NK-92 (cell line): ENCODE data around the gene CCNY.

Experiments used
- DNase-seq: peaks from one replicate; lab custom pipeline; 2025; ENCODE audit not compliant: unreplicated experiment; lab: John Stamatoyannopoulos, UW

Gene CCNY

DNA sequence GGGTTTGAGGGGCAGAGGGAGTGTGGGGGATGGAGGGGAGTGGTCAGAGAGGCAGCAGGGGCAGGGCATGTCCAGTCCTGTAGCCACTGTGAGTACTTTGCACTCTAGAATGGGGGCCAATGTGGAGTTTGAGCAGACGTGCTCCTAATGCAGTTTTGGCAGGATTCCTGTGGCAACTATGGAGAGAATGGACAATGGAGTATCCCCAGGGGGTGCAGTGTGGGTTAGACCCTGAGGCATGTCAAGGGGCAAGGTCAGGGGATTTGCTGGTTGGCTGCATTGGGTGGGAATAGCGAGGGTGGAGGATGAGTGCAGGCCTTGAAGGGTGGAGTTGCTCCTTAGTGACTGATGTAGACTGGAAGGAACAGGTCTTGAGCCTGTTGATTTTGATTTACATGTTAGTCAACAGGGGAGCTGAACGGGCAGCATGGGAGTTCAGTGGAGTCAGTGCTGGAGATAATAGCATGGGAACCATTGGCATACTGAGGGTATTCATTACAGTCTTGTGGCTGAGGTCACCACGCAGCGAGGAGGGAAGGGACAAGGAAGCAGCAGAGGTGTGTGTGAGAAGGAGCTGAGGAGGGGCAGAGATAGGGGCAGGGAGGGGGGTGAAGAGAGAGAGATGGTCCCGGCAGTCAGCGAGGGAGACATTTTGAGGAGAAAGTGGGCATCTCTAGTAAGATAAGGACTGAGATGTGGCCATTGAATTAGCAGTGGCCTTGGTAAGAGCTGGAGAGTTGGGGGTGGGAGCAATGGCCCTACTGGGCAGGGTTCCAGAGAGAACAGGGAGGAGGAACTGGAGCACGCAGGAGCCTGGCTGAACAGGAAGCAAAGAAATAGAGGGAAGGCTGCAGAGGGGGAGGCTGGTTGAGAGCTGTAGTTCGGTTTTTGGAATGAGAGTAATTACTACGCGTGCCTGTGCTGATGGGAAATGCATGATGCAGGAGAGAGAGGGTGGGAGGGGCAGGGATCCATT, 112.7 kb downstream of the CCNY start:
- DNase-seq = no peak

DNA sequence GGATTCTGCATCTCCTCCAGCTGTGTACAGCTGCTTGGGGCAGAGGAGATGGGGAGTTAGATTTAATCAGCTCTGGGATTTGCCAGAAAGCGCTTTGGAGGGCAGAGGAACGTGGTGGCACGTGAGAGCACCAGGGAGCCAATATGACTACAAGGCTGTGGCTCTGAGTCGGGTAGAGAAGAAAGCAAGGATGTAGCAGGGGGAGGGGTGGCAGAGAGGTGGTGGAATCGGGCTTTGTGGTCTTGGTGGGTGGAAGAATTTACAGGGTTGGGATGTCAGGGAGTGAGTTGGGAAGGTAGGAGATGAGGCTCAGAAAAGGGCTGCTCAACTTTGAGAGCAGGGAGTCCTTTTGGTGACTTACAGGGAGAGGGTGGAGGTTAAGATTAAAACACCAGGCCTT, 113.6 kb downstream of the CCNY start:
- DNase-seq = no peak

DNA sequence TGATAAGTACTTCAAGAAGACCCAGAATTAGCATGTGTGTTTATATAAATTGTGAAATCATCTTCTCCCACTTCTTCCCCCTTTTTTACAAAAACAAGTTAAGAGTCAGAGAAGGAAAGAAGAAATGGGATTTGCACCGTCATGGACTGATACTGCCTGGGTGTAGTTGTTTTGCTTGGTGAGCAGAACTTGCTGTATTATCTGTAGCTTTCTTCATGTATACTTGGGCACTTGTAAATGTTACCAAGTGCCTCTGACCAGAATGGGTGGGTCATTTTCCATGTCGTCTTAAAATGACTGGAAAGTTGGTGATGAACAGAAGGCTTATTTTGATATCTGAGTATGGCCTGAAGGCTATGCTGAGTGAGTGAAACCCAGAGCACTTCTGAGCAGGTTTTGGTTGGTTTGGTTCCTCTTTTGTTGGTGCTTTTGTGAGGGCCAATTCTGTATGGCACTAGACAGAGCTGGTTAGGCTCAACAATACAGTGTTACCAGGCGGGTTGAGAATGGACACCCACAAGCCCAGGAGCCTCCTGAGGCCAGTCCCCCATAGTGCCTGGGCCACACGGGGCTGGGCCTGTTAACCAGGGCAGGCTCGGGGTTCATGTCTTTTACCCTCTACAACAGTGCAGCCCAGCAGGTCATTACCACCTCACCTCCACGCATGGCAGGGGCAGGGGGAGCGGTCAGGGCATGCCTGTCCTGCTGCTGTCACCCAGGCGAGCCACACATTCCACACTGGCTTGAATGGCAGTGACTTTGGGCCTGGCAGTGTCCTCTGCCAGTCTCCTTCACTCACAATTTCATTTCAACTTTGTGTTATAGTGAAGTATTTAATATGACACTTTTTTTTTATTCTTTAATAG, 115.1 kb downstream of the CCNY start:
- DNase-seq = no peak

DNA sequence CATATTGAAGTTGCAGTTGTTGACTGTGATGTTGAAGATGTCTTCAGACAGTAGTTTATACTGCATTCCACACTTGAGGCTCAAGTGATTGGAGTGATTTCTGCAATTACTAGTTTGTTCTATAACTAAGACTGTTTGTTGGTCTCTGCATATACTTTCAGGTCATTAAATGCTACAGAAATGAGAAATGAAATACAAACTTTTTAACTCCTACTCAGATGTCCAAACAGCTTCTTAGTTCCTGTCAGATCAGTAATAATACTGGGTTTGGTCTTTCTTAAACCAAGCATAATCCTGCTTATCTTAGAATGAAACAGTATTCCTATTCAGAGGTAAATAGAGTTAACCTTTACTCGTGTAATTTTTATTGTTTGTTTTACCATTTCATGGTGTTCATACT, 115.9 kb downstream of the CCNY start:
- DNase-seq = no peak

DNA sequence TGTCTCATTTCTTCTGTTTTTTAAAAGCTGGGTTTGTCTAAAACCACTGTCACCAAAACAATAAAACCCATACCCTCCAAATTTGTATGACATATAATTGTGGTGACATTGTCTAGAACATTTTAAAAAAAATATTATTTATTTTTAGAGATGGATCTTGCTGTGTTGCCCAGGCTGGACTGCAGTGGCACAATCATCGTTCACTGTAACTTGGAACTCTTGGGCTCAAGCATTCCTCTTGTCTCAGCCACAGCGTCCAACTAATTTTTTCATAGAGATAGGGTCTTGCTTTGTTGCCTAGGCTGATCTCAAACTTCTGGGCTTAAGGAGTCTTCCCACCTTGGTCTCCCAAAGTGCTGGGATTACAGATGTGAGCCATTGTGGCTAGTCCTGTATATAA, 116.5 kb downstream of the CCNY start:
- DNase-seq = no peak

DNA sequence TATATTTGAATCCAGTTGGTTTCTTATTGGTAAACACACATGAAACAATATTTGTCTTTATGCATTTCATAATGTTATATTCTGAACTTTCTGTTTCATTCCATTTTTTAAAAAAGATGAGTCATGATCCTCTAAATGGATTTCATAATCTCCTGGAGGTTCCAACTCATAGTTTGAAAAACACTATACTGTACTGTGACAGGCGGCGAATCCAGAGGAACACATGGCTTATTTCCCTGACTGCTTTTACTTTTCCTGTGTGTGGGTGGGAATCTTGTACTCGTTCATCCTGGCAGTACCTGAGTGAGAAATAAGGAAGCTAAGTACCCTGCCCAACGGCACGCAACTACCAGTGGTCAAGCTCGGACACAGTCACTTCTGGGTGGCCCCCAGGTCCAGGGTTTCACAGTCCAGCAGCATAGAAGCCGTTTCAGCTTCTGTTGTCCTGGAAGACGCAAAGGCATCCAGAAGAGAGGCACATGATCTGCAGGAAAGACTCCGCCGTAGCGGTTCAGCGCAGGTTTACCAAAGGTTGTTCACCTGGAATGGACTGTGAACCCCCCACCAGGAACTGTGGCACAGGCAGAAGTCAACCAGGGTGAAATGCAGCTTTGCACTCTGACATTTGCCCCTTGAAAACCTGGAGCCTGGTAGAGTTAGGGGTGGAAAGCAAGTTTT, 117.7 kb downstream of the CCNY start:
- no peak for DNase-seq

DNA sequence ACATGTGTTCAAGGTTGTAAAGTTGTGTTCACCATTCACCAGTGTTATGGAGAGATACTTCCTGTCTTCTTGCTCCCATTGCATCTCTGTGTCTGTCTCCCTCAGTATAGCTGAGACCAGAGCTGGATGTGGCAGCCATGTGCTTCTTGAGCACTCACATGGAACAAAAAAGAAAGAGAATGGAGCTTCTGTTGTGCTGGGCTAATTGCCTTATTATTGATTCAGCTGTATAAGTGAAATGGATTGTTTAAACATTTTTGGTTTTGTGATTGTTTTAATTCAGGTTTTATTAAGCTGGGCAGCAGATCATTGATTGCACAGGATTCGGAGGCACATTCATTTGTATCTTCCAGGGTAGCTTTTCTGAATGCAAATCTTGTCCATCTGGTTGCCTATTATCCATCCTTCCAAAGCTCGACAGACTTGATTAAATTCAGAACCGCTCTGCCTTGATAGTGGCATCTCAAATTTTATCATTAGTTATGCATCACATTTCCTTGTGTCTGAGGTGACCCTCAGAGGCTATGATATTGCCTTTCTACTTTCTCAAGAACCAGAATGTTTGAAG, 119.9 kb downstream of the CCNY start:
- DNase-seq = no peak

DNA sequence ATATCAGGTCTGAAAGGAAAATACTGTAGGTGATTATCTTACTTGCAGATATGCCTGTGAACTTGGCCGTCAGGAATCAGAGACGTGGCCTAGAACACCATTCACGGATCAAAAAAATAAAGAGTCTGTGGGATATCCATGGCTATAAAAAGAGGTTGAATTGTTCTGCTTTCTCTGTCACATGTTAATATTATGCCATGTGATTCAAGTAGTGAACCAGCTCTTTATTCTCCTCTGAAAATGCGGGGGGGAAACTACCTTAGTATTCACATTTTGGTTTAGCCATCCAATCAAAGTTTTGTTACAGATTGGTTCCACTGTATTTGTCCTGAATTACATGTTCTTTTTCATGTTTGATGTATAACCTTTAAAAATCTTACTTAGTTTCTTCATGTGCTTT, 120.5 kb downstream of the CCNY start:
- no peak for DNase-seq

DNA sequence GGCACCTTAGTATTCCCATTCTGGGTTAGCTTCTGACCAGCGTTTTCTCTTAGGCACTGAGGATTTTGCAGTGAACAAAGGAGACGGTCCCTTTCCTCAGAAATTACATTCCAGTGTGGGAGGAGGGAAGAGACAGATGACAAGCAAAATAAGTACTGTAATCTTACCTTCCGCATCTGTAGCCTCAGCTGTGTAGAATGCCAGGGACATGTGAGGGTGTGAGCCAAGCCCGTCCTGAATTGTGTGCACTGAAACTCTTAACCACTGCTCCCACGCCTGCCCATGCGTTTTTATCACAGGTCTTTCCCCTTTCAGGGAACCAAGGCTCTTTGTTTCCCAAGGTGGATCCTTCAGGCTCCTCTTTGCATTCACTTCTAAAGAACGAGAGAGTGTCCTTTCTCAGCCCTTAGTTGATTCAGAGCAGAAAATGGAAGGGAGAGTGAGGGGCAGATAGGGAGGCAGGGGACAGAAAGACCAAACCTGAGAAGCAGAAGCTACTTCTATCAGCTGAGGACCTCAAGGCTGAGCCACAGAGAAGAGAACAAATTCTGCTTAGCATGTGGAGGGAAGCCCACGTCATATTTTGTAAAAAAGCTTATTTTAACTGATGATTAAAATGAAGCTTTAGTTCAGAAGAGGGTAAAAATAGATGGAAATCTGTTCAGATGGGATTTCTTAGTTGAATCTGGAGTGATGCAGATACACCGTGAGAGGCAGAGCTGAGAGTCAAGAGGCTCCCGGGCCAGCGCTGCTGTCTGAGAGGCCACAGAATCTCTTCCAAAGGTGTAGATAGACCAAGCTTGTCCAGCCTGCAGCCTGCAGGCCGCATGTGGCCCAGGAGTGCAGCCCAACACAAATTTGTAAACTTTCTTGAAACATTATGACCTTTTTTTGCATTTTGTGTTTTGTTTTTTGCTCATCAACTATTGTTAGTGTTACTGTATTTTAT, 122.5 kb downstream of the CCNY start:
- no peak for DNase-seq

DNA sequence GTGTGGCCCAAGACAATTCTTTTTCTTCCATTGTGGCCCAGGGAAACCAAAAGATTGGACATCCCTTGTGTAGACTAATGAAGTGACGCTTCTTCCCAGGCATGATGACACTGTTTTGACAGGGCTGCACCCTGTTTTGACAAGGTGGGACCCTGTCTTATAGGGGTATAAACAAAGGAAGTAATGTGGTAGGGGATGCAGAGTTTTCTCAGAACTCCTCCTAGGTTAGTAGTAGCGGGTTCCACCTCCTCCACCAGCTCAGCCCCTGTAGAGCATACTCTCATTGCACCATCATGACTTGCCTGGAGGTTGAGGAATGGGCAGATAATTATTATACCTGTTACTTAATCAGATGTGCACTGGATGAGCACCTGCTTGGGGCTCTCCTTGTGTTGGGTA, 123.1 kb downstream of the CCNY start:
- DNase-seq = no peak

DNA sequence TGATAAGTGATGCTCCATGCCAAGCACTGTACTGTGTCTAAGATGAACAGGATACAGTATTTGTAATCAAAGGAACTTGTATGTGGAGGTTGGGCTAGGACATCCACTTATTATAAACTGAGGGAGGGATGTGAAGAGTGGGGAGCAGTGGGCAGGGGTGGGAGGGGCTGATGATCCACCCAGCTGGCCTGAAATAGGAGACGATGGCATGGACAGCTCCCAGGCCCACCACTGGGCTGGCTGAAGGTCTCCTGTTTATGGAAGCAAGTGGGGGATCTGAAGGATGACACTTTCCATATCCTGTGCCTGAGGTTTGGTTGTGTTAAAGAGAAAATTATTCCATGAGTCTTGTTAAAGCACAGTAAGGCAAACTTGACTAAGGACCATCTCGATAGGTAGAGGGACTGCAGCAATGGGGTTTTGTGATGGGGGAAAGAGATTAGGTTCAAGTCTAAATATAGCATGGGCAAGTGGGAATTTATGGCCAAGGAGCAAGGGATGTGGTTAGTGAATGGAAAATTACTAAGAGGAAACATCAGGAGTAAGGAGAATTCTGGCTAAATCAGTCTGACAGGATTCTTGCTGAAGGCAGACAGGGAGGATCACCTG, 124.6 kb downstream of the CCNY start:
- DNase-seq = no peak

DNA sequence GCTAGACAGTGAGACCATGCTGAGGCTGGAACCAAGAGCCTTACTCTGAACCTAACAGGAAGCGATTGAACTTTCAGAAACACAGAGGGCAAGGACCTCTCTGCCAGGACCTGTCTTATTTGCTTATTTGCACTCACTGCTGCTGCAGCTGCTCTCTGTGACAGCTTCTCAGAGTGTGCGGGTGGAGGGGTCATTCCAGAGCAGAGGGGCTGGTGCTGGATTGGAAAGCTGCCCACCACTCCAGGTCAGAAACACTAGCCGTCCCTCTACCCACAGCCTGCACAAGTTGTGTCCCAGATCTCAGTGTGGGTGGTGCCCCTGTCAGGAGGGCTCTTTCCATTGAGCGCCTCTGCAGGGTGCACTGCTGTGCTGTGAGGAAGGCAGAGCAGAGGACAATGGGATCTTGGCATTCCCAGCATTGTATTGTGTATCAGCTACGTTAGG, 126.2 kb downstream of the CCNY start:
- no peak for DNase-seq

DNA sequence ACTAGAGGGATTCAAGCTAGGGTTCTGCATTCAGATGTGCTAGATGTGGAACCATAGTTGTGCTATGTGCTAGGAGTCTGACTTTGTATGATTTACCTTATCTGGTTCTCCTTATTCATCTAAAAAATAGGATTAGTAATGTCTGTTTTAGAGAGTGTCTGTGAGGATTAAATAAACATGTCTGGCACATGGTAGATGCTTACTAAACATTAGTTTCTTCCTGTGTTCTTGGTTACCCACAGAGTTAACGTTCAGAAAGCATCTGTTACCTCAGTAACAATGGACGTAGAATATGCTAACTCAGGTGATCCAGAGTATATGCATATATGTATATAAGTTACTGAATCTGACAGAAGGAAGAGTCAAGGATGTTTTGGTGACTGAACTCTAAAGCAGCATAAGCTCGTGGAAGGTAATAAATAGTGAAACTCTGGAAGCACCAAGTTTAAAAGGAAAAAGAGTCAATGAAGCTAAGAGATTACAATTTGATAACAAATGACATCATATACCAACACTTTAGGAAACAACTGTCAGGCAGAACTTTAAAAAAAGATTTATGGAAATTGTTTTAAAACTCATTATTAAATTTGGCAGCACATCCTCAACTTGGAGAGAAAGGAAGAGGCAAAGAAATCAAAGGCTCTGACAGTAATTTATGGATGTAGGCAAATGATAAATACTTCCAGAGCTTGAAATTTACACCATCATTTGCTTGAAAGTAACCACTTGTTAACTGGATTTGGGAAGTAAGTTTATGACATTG, 127.0 kb downstream of the CCNY start:
- no peak for DNase-seq

DNA sequence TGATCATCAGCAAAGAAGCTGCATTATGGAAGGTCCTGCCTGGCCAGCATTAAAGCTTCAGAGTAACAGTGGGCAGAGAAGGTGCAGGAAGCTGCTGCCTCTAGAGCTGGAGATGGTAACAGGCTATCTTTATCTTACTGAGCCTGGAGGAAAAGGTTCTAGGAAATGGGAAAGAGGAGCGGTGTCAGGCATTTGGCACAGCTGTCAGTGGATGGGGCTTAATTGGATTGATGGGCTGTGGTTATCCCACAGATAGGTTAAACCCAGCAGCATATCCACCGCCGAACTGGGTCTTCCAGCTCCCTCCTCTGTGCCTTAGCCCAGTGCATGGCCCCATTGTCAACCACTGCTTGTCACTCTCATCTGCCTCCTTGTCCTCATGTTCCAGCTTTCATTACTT, 127.6 kb downstream of the CCNY start:
- no peak for DNase-seq

DNA sequence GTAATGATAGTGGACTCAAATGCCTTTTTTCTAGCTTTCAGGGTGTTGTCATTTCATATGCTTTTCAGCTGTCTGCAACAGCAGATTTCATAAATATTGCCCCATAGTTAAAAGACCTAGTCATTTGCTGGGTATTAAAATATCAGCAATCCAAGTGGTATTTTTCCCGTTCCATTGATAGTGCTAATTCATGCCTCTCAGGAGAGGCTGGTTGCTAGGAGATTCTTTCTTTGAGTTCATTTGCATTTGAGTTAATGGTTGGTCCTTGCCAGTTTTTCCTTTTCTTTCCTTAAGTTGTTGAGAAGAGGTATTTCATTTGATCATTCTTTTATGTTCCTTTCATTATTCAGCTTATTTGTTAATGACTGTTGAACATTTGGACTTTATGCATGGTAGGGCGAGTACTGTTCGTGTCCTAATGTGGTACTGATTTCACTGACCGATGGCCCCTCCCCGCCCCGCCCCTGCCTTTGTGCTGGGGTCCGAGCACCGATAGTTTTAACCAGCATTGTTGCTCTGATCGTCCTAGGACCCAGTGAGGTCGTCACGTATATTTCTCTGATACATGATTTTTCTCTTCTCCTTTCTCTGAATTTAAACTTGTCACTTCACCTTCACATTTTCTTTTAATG, 128.6 kb downstream of the CCNY start:
- DNase-seq = no peak

DNA sequence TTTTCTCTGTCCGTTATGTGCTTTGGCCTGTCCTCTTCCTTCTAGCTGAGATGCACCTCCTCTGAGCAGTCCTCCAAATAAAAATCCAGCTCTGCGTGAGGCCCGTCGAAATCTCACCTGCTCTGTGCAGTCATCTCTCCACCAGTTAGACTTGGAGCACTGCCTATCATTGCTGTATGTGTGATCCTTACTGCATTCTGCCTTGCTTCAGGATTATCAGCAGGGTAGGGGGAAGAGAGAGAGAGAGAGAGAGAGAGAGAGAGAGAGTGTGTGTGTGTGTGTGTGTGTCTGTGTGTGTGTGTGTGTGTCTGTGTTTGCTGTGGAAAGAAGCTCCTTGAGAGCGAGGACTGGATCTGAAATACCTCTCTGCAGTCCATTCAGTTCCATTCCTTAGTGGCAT, 129.4 kb downstream of the CCNY start:
- DNase-seq = no peak

DNA sequence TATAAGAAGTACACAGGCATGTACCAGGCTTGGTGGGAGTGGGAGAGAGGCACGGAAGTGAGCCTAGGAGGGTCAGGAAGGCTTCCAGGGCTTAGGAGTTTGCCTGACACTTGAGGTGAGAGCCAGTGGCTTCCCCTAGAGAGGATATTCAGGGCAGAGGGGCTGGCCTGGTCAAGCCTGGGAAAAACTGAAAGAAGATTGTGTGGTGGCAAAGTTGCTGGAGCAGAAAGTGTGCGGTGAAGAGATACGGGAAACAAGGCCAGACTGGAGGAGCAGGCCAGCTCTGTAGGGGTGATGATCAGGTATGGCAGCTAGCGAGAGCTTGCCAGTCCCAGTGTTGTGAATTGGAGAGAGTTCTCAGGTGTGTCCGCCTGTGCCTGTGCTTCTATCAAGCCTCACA, 129.9 kb downstream of the CCNY start:
- DNase-seq = no peak

DNA sequence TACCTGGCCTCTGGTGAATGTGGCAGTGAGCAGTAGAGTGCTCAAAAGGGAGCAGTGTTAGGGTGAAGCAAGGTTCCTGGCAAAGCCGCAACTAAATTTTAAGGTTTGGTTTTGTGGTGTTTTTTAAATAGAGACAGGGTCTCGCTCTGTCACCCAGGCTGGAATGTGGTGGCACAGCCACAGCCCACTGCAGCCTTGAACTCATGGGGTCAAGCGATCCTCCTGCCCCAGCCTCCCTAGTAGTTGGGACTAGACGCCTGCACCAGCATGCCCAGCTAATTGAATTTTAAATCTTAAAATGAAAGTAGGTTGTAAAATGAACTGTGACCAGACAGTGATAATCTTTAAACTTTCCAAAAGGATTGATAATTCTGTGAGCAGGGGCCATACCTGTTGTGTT, 130.4 kb downstream of the CCNY start:
- no peak for DNase-seq
